GM12801 (cell line): ENCODE results near the gene DHRS4.

ENCODE experiments used
- CTCF ChIP-seq: IDR thresholded peaks from one replicate; pipeline ENCODE4 v1.5.1; 2011; ENCODE audit warnings: control low read depth; ENCODE audit not compliant: insufficient read length; ENCODE audit errors: extremely low read depth

The DHRS4 gene

GRCh38 chr14:23953464-23954278 lies at the start of gene DHRS4:
Gene DHRS4, plus strand, starts transcription at chr14:23953770. Its CDS starts 19 bp downstream, at chr14:23953789.
- TF ChIP-seq CTCF: no peak

GRCh38 chr14:23910101-23910875 lies 43.3 kb upstream of the DHRS4 start:
- TF ChIP-seq CTCF: no peak

GRCh38 chr14:23910876-23911210 lies 42.7 kb upstream of the DHRS4 start:
- TF ChIP-seq CTCF: no peak

- TF ChIP-seq CTCF: no peak
Observed at GRCh38 chr14:23915559-23915958, 38.0 kb upstream of the DHRS4 start.

- TF ChIP-seq CTCF: no peak
Observed at GRCh38 chr14:23916004-23916403, 37.6 kb upstream of the DHRS4 start.

GRCh38 chr14:23916446-23916845 lies 37.1 kb upstream of the DHRS4 start:
- TF ChIP-seq CTCF: no peak

- TF ChIP-seq CTCF: no peak
Observed at GRCh38 chr14:23922545-23922944, 31.0 kb upstream of the DHRS4 start.
